Erythroblast (primary cell): ENCODE measurements around the gene PKP3.

Source experiments
- GATA1 ChIP-seq: IDR thresholded peaks from 2 replicates; pipeline ENCODE4 v1.6.1; 2011; ENCODE audit warnings: low read depth, mild to moderate bottlenecking, control low read depth, low read length, moderate library complexity
- POLR2A ChIP-seq: IDR thresholded peaks from 2 replicates; pipeline ENCODE4 v1.6.1; 2011; ENCODE audit warnings: mild to moderate bottlenecking, low read length

DNA sequence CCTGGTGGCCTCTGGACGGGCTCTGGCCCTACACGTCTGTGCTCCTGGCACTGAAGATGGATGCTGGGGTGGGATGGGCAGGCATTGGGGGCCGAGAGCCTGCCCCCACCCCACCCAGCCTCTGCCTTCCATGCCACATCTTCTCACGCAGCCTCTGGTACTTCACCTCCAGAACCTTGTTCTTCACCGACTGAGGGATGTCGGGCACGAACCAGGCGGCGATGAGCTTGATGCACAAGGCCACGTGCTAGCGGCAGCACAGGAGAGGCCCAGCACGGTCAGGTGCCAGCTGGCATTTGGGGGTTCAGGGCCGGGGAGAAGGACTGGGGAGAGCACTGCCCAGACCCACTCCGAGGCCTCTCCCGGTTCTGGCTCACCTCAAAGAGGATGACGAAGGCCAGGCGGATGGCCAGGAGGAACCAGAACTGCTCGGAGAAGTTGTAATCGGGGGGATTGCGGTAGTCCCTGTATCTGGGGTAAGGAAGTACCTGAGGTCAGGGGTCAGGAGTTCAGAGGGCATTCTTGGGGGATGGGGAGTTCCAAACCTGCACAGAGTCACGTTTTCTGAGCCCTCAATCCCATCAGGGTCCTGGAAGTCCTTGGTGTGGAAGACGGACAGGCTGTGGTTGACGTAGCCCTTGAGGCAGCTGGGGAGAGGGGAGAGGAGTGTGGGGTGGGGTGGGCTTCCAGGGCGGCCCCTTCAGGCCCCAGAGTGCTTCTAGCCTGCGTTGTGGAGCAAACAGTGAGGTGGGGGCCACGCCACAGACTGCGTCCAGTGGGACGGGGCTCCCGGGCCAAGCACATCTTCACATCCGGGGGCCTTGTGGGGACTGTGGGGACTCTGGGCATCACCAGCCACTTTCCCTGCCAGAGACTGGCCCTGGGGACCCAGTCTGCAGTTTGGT is 24.6 kb downstream of the PKP3 start:
- TF ChIP-seq POLR2A (no peak), GATA1 (no peak)
